Natural killer cell (primary cell): Measurements from ENCODE around the gene STX8. TPM values are rescaled to one million over a fixed set of nuclear protein-coding genes. Genes with fewer than 3 reads are reported as not detected.

ENCODE experiments used
- ATAC-seq, 3 donors: fragments of 150-1000 bp in 2 of 3; fragments of 200-7000 bp in 1 of 3; cut with Tn5 transposase; 1 replicate in 1 of 3; 2 replicates in 2 of 3; pipeline ENCODE4 v1.10.0; 2021; ENCODE audit warnings: mild to moderate bottlenecking in 2 of 3, moderate library complexity in 2 of 3
- DNase-seq, 2 donors: peaks; one replicate each; pipeline versions ENCODE4 v3.0.0 to v3.0.0-alpha.2; 2013 to 2021; ENCODE audit warnings: mixed read lengths in 1 of 2
- H3K27ac ChIP-seq: one replicate; pipeline ENCODE4 v1.5.1; 2013; ENCODE audit warnings: mild to moderate bottlenecking, low read length
- H3K27me3 ChIP-seq: one replicate; pipeline ENCODE4 v1.6.1; 2013; ENCODE audit warnings: low read length; ENCODE audit not compliant: control insufficient read depth, insufficient read depth
- H3K36me3 ChIP-seq: one replicate; pipeline ENCODE4 v1.6.1; 2013; ENCODE audit warnings: low read length; ENCODE audit not compliant: control insufficient read depth, insufficient read depth
- H3K4me1 ChIP-seq: one replicate; pipeline ENCODE4 v1.6.1; 2013; ENCODE audit warnings: low read length; ENCODE audit not compliant: control insufficient read depth, insufficient read depth
- H3K4me3 ChIP-seq: one replicate; pipeline ENCODE4 v1.5.1; 2013; ENCODE audit warnings: low read length
- H3K9me3 ChIP-seq: one replicate; pipeline ENCODE4 v1.6.1; 2013; ENCODE audit warnings: low read length; ENCODE audit not compliant: control insufficient read depth, insufficient read depth
- H3K27ac Mint-ChIP-seq, 2 donors: one replicate each; pipeline ENCODE4 v1.8.0; 2022; ENCODE audit warnings: mild to moderate bottlenecking in 2 of 2, mixed read lengths in 2 of 2, moderate library complexity in 1 of 2
- H3K27me3 Mint-ChIP-seq, 2 donors: one replicate each; pipeline ENCODE4 v1.8.0; 2022; ENCODE audit warnings: low read depth in 2 of 2, mixed read lengths in 2 of 2
- H3K36me3 Mint-ChIP-seq: one replicate; pipeline ENCODE4 v1.8.0; 2022; ENCODE audit warnings: mixed read lengths
- H3K4me1 Mint-ChIP-seq, 2 donors: one replicate each; pipeline ENCODE4 v1.8.0; 2022; ENCODE audit warnings: mixed read lengths in 2 of 2
- H3K4me3 Mint-ChIP-seq: one replicate; pipeline ENCODE4 v1.8.0; 2022; ENCODE audit warnings: mild to moderate bottlenecking, moderate library complexity, mixed read lengths
- H3K9me3 Mint-ChIP-seq, 2 donors: one replicate each; pipeline ENCODE4 v1.8.0; 2022; ENCODE audit warnings: mixed read lengths in 2 of 2
- CTCF ChIP-seq: fragments of 200-600 bp; IDR thresholded peaks from one replicate; pipeline ENCODE4 v1.8.0; 2022; ENCODE audit warnings: antibody characterized with exemption
- WGBS: methylation state at CpG from one replicate; pipeline ENCODE4 v1.1.7; 2013; ENCODE audit warnings: missing lambda C conversion rate; ENCODE audit not compliant: insufficient coverage; 5-methylcytosine and 5-hydroxymethylcytosine counted together
- intact Hi-C: fragments of 100-400 bp; cut with micrococcal nuclease; formaldehyde crosslinking; loops from one replicate; pipeline ENCODE4 v1.14.2; 2022
- total RNA-seq, 4 donors: library from RNA; stranded (reverse); fragments of 120-200 nt in 1 of 4; gene quantifications; one replicate each; pipeline versions ENCODE4 v1.2.3 to v1.2.4, GENCODE V29; 2013 to 2022

STX8 gene
- total RNA-seq, 3 donors from 2014 or later (not counting 1 experiment from before 2014, with no cell fraction given): 96.3 to 141 (median 120) TPM

GRCh38 chr17:9200699-9201359, 374.8 kb downstream of the STX8 start:
- H3K9me3 ChIP-seq: no peaks in the 10 kb centered on the region
- Mint-ChIP-seq H3K4me1 (no peaks in the 10 kb centered on the region), H3K4me3 (no peak overlapping the region), H3K9me3 (no peaks in the 10 kb centered on the region), H3K36me3 (no peaks in the 10 kb centered on the region), H3K27ac (no peak overlapping the region), H3K27me3 (peaks cover 0 to 13% of the 10 kb centered on the region in 2 donors)
- H3K27me3 ChIP-seq: no peaks in the 10 kb centered on the region
- peaks cover 7% of the 10 kb centered on the region for H3K4me1 ChIP-seq
- intact Hi-C loops: no loop called here
- no peak for DNase-seq
- no peak for TF ChIP-seq CTCF
- no peak overlapping the region for H3K4me3 ChIP-seq
- H3K27ac ChIP-seq: no peak overlapping the region
- ATAC-seq: no peak
- 79% methylated on average over 5 of the region's 5 CpGs for WGBS
- no peaks in the 10 kb centered on the region for H3K36me3 ChIP-seq

Other genes starting within 250 kb of the STX8 start
- gene CFAP52, start 822 bp upstream of the STX8 start, total RNA-seq: not detected
- 1 to 10 TPM; 3.0 to 9.3 (median 4.2) TPM for gene USP43, start 69.7 kb upstream of the STX8 start, total RNA-seq
- not detected for gene DHRS7C, start 215.8 kb upstream of the STX8 start, total RNA-seq
- not detected for gene GSG1L2, start 246.3 kb upstream of the STX8 start, total RNA-seq